Measurements from ENCODE around the gene KHDC1L.

KHDC1L gene

DNA sequence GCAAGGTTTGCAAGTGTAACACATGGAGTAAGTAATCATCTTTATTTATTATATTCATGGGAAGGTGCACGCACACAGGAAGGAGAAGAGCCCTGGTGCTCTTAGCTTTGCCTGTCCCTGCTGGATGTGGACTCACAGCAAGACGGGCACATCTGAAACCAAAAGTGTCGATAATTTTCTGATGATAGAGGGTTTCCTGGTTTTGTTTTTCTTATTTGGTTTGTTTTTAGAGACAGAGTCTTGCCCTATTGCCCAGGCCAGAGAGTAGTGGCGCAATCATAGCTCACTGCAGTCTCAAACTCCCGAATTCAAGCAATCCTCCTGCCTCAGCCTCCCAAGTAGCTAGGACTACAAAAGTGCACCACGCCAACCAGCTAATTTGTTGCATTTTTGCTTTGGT, 7.8 kb upstream of the KHDC1L start:
- TF ChIP-seq, protein P1, sequence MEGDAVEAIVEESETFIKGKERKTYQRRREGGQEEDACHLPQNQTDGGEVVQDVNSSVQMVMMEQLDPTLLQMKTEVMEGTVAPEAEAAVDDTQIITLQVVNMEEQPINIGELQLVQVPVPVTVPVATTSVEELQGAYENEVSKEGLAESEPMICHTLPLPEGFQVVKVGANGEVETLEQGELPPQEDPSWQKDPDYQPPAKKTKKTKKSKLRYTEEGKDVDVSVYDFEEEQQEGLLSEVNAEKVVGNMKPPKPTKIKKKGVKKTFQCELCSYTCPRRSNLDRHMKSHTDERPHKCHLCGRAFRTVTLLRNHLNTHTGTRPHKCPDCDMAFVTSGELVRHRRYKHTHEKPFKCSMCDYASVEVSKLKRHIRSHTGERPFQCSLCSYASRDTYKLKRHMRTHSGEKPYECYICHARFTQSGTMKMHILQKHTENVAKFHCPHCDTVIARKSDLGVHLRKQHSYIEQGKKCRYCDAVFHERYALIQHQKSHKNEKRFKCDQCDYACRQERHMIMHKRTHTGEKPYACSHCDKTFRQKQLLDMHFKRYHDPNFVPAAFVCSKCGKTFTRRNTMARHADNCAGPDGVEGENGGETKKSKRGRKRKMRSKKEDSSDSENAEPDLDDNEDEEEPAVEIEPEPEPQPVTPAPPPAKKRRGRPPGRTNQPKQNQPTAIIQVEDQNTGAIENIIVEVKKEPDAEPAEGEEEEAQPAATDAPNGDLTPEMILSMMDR (IDR thresholded peaks at IDR 0.05; ENCODE audit: low read depth, low read length): no peak
- no peak overlapping the region for H3K4me3 ChIP-seq (ENCODE audit: low read depth, low read length)

- H3K4me3 ChIP-seq (ENCODE audit: low read depth, low read length): no peak overlapping the region
- TF ChIP-seq, protein P1 (IDR thresholded peaks at IDR 0.05; ENCODE audit: low read depth, low read length): no peak
Measured at GRCh38 chr6:73231986-73232391, 6.7 kb upstream of the KHDC1L start.

- TF ChIP-seq, protein P1 (IDR thresholded peaks at IDR 0.05; ENCODE audit: low read depth, low read length): no peak
- no peak overlapping the region for H3K4me3 ChIP-seq (ENCODE audit: low read depth, low read length)
Measured at GRCh38 chr6:73227606-73228255, 2.4 kb upstream of the KHDC1L start.

DNA sequence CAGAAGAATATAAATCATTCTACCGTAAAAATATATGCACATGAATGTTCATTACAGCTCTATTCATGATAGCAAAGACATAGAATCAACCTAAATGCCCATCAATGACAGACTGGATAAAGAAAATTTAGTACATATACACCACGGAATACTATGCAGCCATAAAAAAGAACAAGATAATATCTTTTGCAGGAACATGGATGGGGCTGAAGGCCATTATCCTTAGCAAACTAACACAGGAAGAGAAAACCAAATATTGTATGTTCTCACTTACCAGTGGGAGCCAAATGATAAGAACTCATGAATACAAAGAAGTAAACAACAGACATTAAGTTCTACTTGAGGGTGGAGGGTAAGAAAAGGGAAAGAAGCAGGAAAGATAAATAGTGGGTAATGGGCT, 8.4 kb downstream of the KHDC1L start:
- H3K4me3 ChIP-seq (ENCODE audit: low read depth, low read length): no peak overlapping the region
- TF ChIP-seq, protein P1 (IDR thresholded peaks at IDR 0.05; ENCODE audit: low read depth, low read length): no peak

- H3K4me3 ChIP-seq (ENCODE audit: low read depth, low read length): no peak overlapping the region
- TF ChIP-seq, protein P1 (IDR thresholded peaks at IDR 0.05; ENCODE audit: low read depth, low read length): no peak
Measured at GRCh38 chr6:73209117-73209516, 16.2 kb downstream of the KHDC1L start.

GRCh38 chr6:73207221-73207837, 18.0 kb downstream of the KHDC1L start:
- no peak overlapping the region for H3K4me3 ChIP-seq (ENCODE audit: low read depth, low read length)
- TF ChIP-seq, protein P1 (IDR thresholded peaks at IDR 0.05; ENCODE audit: low read depth, low read length): no peak

GRCh38 chr6:73204252-73204651, 21.0 kb downstream of the KHDC1L start:
- TF ChIP-seq, protein P1 (IDR thresholded peaks at IDR 0.05; ENCODE audit: low read depth, low read length): no peak
- H3K4me3 ChIP-seq (ENCODE audit: low read depth, low read length): no peak overlapping the region

Data from WI38 (cell line).